Endometrium (tissue), 2 donors: ENCODE results near the gene AMIGO2.
"Not testable (repeated sequence)": the region's sequence is repeated elsewhere in the genome, so short reads cannot be mapped to it uniquely, and the experiment has no call there.

Experiments
- FAIRE-seq: peaks from 2 replicates; lab custom pipeline; 2012; peaks lifted over from hg19 to GRCh38; lab: Jason Lieb, UNC
- donor health status: control.
- donor health status: control.

Gene AMIGO2

DNA sequence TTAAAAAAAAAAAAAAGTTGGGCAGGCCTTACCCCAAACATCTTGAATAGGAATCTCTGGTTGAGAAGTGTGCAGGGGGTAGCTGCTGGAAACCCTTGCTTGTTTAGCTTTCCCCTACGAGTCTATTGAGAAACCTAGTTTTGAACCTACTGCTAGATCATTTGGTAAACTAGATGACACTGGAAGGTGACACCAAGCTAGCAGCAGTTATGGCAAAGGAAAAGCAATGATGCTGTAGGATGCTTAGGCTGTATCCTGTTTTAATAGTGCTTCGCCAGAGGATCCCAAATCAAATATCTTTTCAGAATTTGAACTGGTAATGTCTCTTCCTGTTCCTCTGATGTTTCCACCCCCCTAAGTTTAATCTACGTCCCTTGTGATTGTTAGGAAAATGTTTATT is 5.8 kb downstream of the AMIGO2 start:
- FAIRE-seq, result no peak

GRCh38 chr12:47071241-47071852 is 8.4 kb downstream of the AMIGO2 start:
- FAIRE-seq, result no peak

DNA sequence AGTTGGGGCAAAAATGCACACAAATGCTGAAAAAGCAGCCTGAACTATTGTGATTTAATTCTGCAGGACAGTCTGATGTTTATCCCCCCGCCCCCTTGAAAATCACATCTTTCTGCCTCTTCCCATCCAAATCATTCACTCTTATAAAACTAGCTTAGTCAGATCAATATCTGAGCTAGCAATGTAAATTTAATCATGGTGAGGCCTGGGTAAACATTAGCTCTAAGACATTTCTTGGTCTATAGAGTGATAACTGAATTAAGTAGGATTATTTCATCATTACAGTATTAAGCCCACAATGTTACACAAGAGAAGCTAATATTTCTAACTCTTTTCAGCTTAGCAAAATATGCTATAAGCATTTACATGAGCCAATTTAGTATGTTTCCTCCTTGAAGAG is 9.4 kb downstream of the AMIGO2 start:
- FAIRE-seq, result no peak

DNA sequence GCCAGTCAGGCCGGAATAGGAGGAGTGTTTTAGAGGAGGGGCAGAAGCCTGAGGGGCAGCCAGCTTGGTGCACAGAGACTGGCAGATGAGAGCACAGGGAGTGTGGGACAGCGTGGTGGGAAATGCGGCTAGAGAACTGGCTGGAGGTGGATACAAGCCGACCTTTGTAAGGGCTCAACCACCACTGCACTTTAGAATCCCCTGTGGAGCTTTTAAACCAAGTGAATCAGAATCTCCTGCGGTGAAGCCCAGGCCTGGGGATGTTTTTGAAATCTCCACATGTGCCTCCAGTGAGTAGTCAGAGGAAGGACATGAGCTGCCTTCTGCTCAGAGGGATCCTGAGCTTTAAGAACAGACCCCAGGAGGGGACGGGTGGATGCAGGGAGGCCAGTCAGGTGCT is 11.2 kb downstream of the AMIGO2 start:
- FAIRE-seq, result no peak

- no peak for FAIRE-seq
Measured at GRCh38 chr12:47067771-47068431, 11.9 kb downstream of the AMIGO2 start.

DNA sequence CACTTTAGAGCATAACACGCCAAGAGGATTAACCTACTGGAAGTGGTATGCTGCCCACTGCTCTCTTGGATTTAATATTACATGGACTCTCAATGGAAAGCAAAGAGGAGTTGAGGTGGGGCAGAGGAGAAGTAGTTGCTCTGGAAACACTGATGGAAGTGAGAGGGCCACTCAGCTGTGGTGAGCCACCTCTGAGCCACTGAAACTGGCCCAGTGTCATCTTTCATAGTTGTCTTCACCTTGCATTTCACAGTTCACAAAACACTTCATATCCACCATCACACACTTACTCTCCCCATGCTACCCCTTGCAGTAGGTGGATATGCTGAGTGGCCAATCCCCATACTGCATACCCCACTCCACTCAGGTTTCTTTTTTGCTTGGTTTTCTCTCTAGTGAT is 12.6 kb downstream of the AMIGO2 start:
- FAIRE-seq, result no peak

- FAIRE-seq, result no peak
Measured at GRCh38 chr12:47066278-47067025, 13.3 kb downstream of the AMIGO2 start.

- no peak for FAIRE-seq
Measured at GRCh38 chr12:47065546-47065945, 14.2 kb downstream of the AMIGO2 start.

DNA sequence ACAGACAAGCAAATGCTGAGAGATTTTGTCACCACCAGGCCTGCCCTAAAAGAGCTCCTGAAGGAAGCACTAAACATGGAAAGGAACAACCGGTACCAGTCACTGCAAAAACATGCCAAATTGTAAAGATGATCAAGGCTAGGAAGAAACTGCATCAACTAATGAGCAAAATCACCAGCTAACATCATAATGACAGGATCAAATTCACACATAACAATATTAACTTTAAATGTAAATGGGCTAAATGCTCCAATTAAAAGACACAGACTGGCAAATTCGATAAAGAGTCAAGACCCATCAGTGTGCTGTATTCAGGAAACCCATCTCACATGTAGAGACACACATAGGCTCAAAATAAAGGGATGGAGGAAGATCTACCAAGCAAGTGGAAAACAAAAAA is 21.1 kb downstream of the AMIGO2 start:
- not testable (repeated sequence) for FAIRE-seq

DNA sequence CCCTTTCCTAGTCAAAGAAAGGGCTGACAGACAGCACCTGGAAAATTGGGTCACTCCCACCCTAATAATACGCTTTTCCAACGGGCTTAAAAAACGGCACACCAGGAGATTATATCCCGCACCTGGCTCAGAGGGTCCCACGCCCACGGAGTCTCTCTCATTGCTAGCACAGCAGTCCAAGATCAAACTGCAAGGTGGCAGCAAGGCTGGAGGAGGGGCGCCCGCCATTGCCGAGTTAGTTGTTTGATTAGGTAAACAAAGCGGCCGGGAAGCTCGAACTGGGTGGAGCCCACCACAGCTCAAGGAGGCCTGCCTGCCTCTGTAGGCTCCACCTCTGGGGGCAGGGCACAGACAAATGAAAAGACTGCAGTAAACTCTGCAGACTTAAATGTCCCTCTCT is 22.8 kb downstream of the AMIGO2 start:
- FAIRE-seq, result not testable (repeated sequence)

GRCh38 chr12:47055856-47056255 is 23.9 kb downstream of the AMIGO2 start:
- not testable (repeated sequence) for FAIRE-seq

DNA sequence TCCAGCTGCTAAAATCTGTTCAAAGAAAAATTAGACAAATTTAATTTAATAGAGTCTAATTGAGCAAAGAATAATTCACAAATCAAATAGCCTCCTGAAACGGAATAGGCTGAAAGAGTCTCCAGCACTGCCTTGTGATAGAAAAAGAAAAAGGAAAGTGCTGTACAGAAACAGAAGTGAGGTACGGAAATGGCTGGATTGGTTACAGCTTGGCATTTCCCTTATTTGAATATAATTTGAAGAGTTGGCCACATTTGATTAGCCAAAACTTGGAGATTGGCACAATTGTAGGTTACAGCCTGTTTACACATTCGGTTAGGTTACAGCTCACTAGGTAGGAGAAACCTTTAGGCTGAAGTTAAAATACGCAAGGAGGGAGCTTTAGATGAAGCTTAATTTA is 25.1 kb downstream of the AMIGO2 start:
- no peak for FAIRE-seq

DNA sequence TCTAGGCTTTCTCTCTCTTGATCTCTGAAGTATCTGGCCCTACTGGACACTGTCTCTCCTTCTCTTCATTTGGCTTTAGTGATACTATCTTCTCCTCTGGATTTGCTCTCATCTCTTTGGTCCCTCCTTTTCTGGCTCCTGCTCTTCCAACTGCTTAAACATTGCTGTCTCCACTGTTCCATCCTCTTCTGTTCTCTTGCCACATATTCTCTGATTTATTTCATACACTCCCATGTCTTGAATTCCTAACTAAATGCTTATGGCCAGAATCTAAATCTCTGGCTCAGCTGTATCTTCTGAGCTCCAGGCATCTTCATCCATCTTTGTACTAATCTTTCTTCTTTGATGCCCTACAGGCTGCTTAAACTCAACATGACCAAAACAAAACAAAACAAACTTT is 25.8 kb downstream of the AMIGO2 start:
- no peak for FAIRE-seq

DNA sequence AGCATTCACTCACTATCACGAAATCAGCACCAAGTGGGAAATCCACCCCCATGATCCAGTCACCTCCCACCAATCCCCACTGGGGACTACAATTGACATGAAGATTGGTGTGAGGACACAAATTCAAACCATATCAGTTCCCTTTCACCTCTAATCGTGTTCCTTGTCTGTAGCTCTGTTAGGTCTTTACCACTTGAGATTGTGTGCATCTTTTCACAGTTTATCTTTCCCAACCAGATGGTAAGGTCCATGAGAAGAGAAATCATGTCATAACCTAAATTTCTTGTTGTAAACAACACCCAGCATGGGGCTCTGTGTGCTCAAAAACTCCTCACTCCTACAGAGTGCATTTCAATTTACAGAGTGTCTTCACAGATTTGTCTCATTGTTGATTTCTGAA is 27.5 kb downstream of the AMIGO2 start:
- no peak for FAIRE-seq

DNA sequence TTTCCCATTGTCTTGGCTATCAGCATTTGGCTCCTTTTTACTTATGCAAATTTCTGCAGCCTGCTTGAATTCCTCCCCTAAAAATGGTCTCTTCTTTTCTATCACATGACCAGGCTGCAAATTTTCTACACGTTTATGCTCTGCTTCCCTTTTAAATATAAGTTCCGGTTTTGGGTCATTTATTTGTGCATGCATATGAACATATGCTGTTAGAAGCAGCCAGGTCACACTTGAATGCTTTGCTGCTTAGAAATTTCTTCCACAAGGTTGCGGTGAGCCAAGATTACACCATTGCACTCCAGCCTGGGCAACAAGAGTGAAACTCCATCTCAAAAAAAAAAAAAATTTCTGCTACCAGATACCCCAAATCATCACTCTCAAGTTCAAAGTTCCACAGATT is 28.5 kb downstream of the AMIGO2 start:
- not testable (repeated sequence) for FAIRE-seq

DNA sequence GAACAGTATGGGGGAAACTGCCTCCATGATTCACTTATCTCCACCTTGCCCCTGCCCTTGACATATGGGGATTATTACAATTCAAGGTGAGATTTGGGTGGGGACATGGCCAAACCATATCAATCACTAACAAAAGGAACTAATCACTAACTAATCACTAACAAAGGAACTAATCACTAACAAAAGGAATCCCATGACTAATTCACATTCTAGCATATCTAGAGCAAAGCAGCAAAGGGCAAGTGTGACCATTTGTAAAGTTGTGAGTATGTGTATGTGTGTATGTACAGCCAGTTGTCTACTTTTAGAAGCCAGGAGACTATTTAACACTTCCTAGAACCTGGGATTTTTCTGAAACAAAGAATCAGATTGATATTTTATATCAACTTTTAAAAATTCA is 31.2 kb downstream of the AMIGO2 start:
- FAIRE-seq, result no peak

DNA sequence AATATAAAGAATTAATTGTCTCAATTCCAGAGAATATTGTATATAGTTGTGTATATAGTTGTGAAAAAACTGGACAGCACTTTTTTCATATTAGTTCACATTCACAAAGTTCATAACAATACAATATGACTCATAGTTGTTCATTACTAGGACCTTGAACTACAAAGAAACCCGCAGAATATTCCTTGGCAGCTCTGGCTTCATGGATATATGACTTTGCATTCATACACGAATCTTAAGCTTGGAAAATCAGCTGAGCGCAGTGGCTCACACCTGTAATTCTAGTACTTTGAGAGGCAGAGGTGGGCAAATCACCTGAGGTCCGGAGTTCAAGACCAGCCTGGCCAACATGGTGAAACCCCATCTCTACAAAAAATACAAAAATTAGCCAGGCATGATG is 38.4 kb downstream of the AMIGO2 start:
- FAIRE-seq, result no peak

GRCh38 chr12:47039756-47040155 is 40.0 kb downstream of the AMIGO2 start:
- no peak for FAIRE-seq

DNA sequence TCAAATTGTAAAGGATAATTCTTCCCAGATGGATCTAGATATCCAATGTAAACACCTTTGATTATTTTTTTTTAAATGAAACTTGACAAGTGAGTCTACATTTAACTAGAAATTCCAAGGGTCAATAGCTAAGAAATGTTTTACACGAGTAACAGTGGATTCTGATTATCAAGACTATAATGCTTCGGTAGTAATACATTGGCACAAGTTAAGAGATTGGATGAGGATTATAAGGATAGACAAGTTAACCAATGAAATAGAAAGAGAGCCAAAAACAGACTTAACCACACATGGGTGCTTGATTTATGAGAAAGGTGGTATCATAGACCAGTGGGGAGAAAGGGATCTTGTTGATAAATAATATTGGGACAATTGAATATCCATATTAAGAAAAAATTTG is 40.7 kb downstream of the AMIGO2 start:
- no peak for FAIRE-seq

- FAIRE-seq, result peak; percentile 31
Measured at GRCh38 chr12:47038270-47038748, 41.5 kb downstream of the AMIGO2 start.

DNA sequence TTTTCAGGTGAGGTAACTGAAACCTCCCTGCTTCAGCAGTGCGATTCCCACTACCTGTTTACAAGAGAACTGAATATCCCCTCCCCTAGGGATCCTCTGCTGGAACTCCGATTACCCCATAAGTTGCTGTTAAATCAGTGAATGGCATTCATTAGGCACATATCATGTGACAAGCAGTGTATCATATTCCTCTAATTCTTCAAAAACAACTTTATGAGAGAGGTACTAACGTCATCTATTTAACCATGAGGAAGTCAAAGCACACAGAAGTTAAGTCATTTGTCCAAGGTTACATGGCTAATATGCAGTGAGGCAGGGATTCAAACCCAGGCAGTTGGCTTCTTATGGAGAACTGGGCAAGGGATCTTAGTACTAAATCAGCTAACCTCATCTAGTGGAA is 44.3 kb downstream of the AMIGO2 start:
- FAIRE-seq, result no peak

DNA sequence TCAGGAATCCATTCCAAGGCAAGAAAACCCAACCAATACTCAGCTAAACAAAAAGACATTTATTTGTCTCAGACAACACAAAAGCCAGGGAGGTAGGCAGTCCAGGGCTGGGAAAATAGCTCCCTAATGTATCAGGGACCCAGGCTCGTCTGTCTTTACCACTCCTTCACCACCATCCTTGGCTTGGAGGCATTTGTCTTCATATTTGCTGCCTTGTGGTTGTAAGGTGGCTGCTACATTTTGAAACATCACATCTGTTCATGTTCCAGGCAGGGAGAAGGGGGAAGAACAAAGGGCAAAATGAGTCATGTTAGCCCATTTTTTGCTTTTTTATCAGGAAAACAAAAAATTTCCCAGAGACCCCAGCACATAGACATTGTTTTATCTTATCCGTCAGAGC is 45.1 kb downstream of the AMIGO2 start:
- FAIRE-seq, result no peak

DNA sequence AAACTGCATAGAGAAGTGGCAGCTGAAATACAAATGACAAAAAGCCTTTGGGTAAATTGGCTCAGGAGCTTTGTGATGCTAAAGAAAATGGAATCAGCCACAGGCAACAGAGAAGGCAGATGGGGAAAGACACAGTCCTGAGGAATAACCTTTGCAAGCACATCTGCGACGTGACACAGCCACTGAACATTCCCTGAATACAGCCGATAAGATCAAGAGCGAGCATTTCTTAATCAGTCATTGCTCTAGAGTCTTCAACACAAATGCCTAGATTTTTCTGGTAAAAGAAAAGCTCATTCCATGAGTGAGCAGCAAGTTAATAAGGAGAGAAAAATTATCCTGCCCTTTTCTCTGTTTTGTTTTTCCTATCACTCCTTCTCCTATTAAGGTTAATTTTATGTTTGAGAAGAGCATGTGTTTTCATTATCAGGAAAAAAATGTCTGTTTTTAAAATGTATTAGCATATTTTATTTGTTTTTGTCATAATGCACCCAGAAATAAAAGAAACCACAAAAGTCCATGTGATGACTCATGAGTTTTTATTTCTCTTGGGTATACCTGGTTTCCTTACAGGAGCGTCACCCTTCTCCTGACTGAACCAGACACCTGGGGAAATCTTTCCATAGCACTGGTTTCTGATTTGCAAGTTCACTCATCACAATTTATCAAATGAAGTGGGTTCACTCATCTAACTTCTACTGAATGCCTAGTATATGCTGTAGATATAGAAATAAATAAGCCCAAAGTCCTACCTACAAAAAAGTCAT is 45.8 kb downstream of the AMIGO2 start:
- no peak for FAIRE-seq
